K562 (cell line): Measurements from ENCODE around the gene ANP32B. TPM values are rescaled to one million over a fixed set of nuclear protein-coding genes. Genes with fewer than 3 reads are reported as not detected.
A peak's percentile ranks its signal among the peaks of the same experiment; 100 is the strongest.

ENCODE experiments used
- ATAC-seq: fragments of 200-7000 bp; cut with Tn5 transposase; 3 replicates; pipeline ENCODE4 v1.9.1; 2020; ENCODE audit warnings: moderate library complexity
- BruUV-seq: library from RNA; stranded (reverse); fragments of 400-500 nt; replicated peaks from 2 replicates; lab custom pipeline; 2021; lab: Mats Ljungman, UMichigan
- CTCF ChIA-PET: fragments of 300-600 bp; formaldehyde crosslinking; extraction: SDS; loops from one replicate; lab custom pipeline; 2021; ENCODE audit warnings: low intra/inter-chr PET ratio; lab: Yijun Ruan, JAX
- POLR2A ChIA-PET: fragments of 300-600, 350-650 bp; sonication (Branson Sonifier 250); formaldehyde crosslinking; extraction: SDS; loops from one replicate; lab custom pipeline; 2021; ENCODE audit warnings: antibody characterized with exemption, inconsistent platforms; lab: Yijun Ruan, JAX
- DNase-seq, 4 experiments: peaks; one replicate each; pipeline versions ENCODE4 v3.0.0 to v3.0.0-alpha.2; 2011 to 2018; ENCODE audit warnings: low spot score in 3 of 4, mixed read lengths in 3 of 4; ENCODE audit errors: extremely low read depth in 1 of 4
- FAIRE-seq: peaks from 2 replicates; lab custom pipeline; 2011; peaks lifted over from hg19 to GRCh38; lab: Jason Lieb, UNC
- H2AFZ ChIP-seq: 2 replicates; pipeline ENCODE4 v1.6.0; 2011; ENCODE audit warnings: low read depth, low read length, control low read depth, inconsistent platforms
- H3K27ac ChIP-seq: fragments of 200-600 bp; 3 replicates; pipeline ENCODE4 v1.8.0; 2011; ENCODE audit warnings: low read depth, mild to moderate bottlenecking, control low read depth, inconsistent platforms, low read length, moderate library complexity, mixed read lengths; ENCODE audit errors: extremely low read depth
- H3K27me3 ChIP-seq, 2 experiments: fragments of 300-600 bp in 1 of 2; 2 replicates in 1 of 2; 3 replicates in 1 of 2; pipeline versions ENCODE4 v1.6.0 to v1.8.0; 2011; ENCODE audit warnings: inconsistent platforms in 2 of 2, low read length in 2 of 2, mild to moderate bottlenecking in 1 of 2, mixed read lengths in 1 of 2, moderate library complexity in 1 of 2; ENCODE audit not compliant: control insufficient read depth in 2 of 2, insufficient read depth in 2 of 2
- H3K36me3 ChIP-seq: fragments of 300-600 bp; 3 replicates; pipeline ENCODE4 v1.8.0; 2011; ENCODE audit warnings: mild to moderate bottlenecking, low read length, inconsistent platforms; ENCODE audit not compliant: control insufficient read depth, insufficient read depth
- H3K4me1 ChIP-seq, 2 experiments: fragments of 200-600 bp in 1 of 2; replicated peaks in 1 of 2; 2 replicates in 1 of 2; 3 replicates in 1 of 2; pipeline versions ENCODE4 v1.5.1 to v1.8.0; 2011; ENCODE audit warnings: inconsistent platforms in 2 of 2, low read length in 2 of 2, mild to moderate bottlenecking in 1 of 2, mixed read lengths in 1 of 2, moderate library complexity in 1 of 2; ENCODE audit not compliant: control insufficient read depth in 2 of 2, insufficient read depth in 2 of 2
- H3K4me2 ChIP-seq: 2 replicates; pipeline ENCODE4 v1.6.1; 2011; ENCODE audit warnings: low read length, control low read depth, inconsistent platforms, mixed read lengths; ENCODE audit not compliant: insufficient read depth
- H3K4me3 ChIP-seq: fragments of 200-600 bp; sonication (generic), shearing (Covaris generic); 2 replicates; pipeline ENCODE4 v1.5.1; 2016; ENCODE audit warnings: control low read depth, inconsistent platforms
- H3K79me2 ChIP-seq: fragments of 200-600 bp; 3 replicates; pipeline ENCODE4 v1.8.0; 2011; ENCODE audit warnings: low read length, inconsistent platforms; ENCODE audit not compliant: control insufficient read depth, insufficient read depth
- H3K9ac ChIP-seq, 2 experiments: 2 replicates each; pipeline versions ENCODE4 v1.6.0 to v1.6.1; 2011; ENCODE audit warnings: low read depth in 2 of 2, low read length in 2 of 2, control low read depth in 1 of 2, inconsistent platforms in 1 of 2, mild to moderate bottlenecking in 1 of 2, mixed read lengths in 1 of 2; ENCODE audit not compliant: insufficient read depth in 1 of 2
- H3K9me1 ChIP-seq: one replicate; pipeline ENCODE4 v1.6.0; 2011; ENCODE audit warnings: inconsistent platforms, mild to moderate bottlenecking, low read length, moderate library complexity; ENCODE audit not compliant: control insufficient read depth, insufficient read depth
- H3K9me3 ChIP-seq: replicated peaks from 2 replicates; pipeline ENCODE4 v1.5.1; 2011; ENCODE audit warnings: low read depth, low read length, inconsistent platforms; ENCODE audit not compliant: control insufficient read depth, insufficient read depth
- H4K20me1 ChIP-seq: replicated peaks from 2 replicates; pipeline ENCODE4 v1.6.1; 2011; ENCODE audit warnings: low read length, inconsistent platforms, mixed read lengths; ENCODE audit not compliant: control insufficient read depth, insufficient read depth
- DACH1 ChIP-seq: fragments of 450-650 bp; IDR thresholded peaks from 2 replicates; pipeline ENCODE4 v1.6.1; 2018; ENCODE audit not compliant: partially characterized antibody
- HDAC3 ChIP-seq: fragments of 450-650 bp; IDR thresholded peaks from 2 replicates; pipeline ENCODE4 v1.6.1; 2018; ENCODE audit warnings: borderline replicate concordance, mild to moderate bottlenecking, moderate library complexity; ENCODE audit not compliant: partially characterized antibody
- JUND ChIP-seq, 2 experiments: IDR thresholded peaks; 2 replicates in 1 of 2; 3 replicates in 1 of 2; pipeline ENCODE4 v1.6.1; 2011; ENCODE audit warnings: borderline replicate concordance in 2 of 2, low read depth in 2 of 2, low read length in 2 of 2, improper control_type of control experiment in 1 of 2, missing biosample characterization in 1 of 2, missing genetic modification characterization in 1 of 2, missing genetic modification reagents in 1 of 2
- NR4A1 ChIP-seq, 2 experiments: fragments of 250-450 bp in 1 of 2; fragments of 450-650 bp in 1 of 2; sonication (Bioruptor Pico) in 1 of 2; IDR thresholded peaks; 2 replicates each; pipeline versions ENCODE4 v1.4.0 to v1.6.1; 2016 to 2020; ENCODE audit warnings: mild to moderate bottlenecking in 2 of 2, missing compliant biosample characterization in 1 of 2, missing genetic modification characterization in 1 of 2, moderate library complexity in 1 of 2
- POLR2H ChIP-seq: IDR thresholded peaks from 2 replicates; pipeline ENCODE4 v1.6.1; 2016; ENCODE audit warnings: missing genetic modification characterization, low read depth, mild to moderate bottlenecking, control low read depth, missing compliant biosample characterization, moderate library complexity
- SMAD4 ChIP-seq: fragments of 250-450 bp; sonication (Bioruptor Pico); conservative IDR thresholded peaks from 2 replicates; pipeline ENCODE4 v1.8.0; 2021; ENCODE audit warnings: inconsistent platforms, mild to moderate bottlenecking, moderate library complexity
- ZFX ChIP-seq: sonication (generic); formaldehyde crosslinking; IDR thresholded peaks from 2 replicates; pipeline ENCODE4 v1.8.0; 2022; ENCODE audit warnings: mild to moderate bottlenecking, missing genetic modification reagents, moderate library complexity
- ZNF134 ChIP-seq: fragments of 250-450 bp; sonication (Bioruptor Pico); conservative IDR thresholded peaks from 2 replicates; pipeline ENCODE4 v1.4.0; 2020
- ZNF445 ChIP-seq: fragments of 250-450 bp; sonication (Bioruptor Pico); IDR thresholded peaks from 2 replicates; pipeline ENCODE4 v1.4.0; 2020; ENCODE audit warnings: low read depth, mild to moderate bottlenecking, moderate library complexity
- ZNF830 ChIP-seq: fragments of 250-450 bp; sonication (Bioruptor Pico); IDR thresholded peaks from 2 replicates; pipeline ENCODE4 v1.5.0; 2021; ENCODE audit warnings: mild to moderate bottlenecking
- WGBS: fragments of 100-300 bp; shearing (Covaris generic); methylation state at CpG from one replicate; pipeline ENCODE4 v1.1.6; 2016; ENCODE audit warnings: low coverage, mixed read lengths; ENCODE audit not compliant: insufficient coverage; ENCODE audit errors: missing lambda C conversion rate; 5-methylcytosine and 5-hydroxymethylcytosine counted together
- in situ Hi-C: fragments of 300-500 bp; cut with MboI; formaldehyde crosslinking; loops from 4 replicates; pipeline ENCODE4 v1.15.0; 2018; ENCODE audit warnings: inconsistent platforms, mixed read lengths
- intact Hi-C: fragments of 100-400 bp; cut with micrococcal nuclease; formaldehyde crosslinking; loops from 2 replicates; pipeline ENCODE4 v1.14.2; 2022
- polyA plus RNA-seq, 8 experiments: library from polyadenylated mRNA; depleted of rRNA in 4 of 8; stranded (reverse) in 5 of 8; unstranded in 3 of 8; fragments of >200 nt; fragmentation: Nextera tagmentation in 2 of 8; fragmentation: Illumina TruSeq in 1 of 8; extraction: Ambion mirVana in 2 of 8; extraction: Trizol in 1 of 8; gene quantifications; 2 replicates each; pipeline versions ENCODE4 v1.2.1 to v1.2.3, GENCODE V29; 2011 to 2014; ENCODE audit warnings: inconsistent platforms in 1 of 8, missing spikeins in 1 of 8
- total RNA-seq, 7 experiments: library from RNA; depleted of rRNA in 6 of 7; stranded (reverse); fragments of >200 nt in 6 of 7; fragmentation: Illumina TruSeq in 2 of 7; extraction: Trizol in 2 of 7; gene quantifications; 2 replicates each; pipeline versions ENCODE4 v1.2.1 to v1.2.3, GENCODE V29; 2011 to 2021; ENCODE audit warnings: low replicate concordance in 1 of 7
- TF ChIP-seq, protein P1 (sequence below): sonication (generic); IDR thresholded peaks from 2 replicates; pipeline ENCODE4 v1.6.1; 2016

Gene ANP32B
- total and polyA plus RNA-seq, 9 of the 15 experiments (the other 6 are each of a cell fraction or from before 2014, with no cell fraction given), result 68.9 to 815 (median 141) TPM

DNA sequence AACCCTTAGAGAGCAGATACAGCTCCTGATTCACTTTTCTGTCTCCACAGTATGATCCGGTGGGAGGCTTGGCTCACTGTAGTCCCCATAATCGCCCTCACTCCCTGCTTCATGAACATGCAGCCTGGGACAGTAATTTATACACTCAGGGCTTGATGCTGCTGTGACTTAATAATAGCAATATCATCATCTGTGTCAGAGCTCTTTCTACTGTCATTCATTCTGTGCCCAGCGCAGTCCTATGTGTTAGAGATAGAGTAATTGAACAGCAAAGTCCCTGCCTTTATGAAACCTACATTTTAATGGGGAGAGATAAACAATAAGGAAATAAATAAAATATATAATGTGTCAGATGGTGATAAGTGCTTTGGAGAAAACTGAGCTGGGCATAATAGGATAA, 42.4 kb upstream of the ANP32B start:
- no TSS peak for BruUV-seq
- H3K4me1 ChIP-seq, result peaks cover 34 to 68% of the 10 kb centered on the region in 2 experiments; a peak in 4 of 5 replicates

DNA sequence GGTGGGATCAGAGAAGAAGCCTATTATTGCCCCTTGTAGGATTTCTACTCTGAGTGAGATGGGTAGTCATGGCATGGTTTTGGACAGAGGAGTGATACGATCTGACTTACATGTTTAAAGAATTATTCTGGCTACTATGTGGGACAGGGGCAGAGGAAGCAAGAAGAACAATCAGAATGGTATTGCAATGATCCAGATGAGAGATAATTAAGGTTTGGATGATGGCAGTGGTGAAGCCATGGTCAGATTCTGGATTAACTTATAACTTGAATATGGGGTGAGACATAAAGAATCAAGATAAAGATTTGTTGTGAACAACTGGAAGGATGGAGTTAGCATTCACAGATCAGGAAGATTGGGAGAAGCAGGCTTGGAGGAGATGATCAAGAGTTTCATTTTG, 41.8 kb upstream of the ANP32B start:
- 33% methylated on average over 1 of the region's 1 CpG for WGBS
- TF ChIP-seq ZNF830 (CRISPR knock-in tag) (no peak), JUND (IDR thresholded peaks at IDR 0.05; ENCODE audit: borderline replicate concordance, low read depth, low read length) (no peak), JUND (tag; IDR thresholded peaks at IDR 0.05; ENCODE audit: borderline replicate concordance, low read depth, low read length) (0 out of 3 replicates have a peak, but pooled peaks have one; percentile 23), DACH1 (no peak), ZNF445 (CRISPR knock-in tag) (no peak), SMAD4 (CRISPR knock-in tag) (peak; percentile 52), POLR2H (tag) (no peak), HDAC3 (no peak), NR4A1 (CRISPR knock-in tag; IDR thresholded peaks at IDR 0.05) (no peak), NR4A1 (tag; IDR thresholded peaks at IDR 0.05) (peak; percentile 53; the same call in 1 of the 2 replicates)

More for the DNA sequence above, 42.4 kb upstream of the ANP32B start:
- ChIA-PET CTCF (no interaction called here), POLR2A (interaction anchor here (0.5 to 4.6 kb wide), 5 partner anchors 11 to 142 kb away, joined by 3 to 33 read pairs (median 3); partner anchors contain the start of genes ANP32B and TRMO)
- no peaks in the 10 kb centered on the region for H3K27me3 ChIP-seq
- in situ Hi-C loops, result no loop called here
- no peaks in the 10 kb centered on the region for H3K9me1 ChIP-seq
- H3K4me2 ChIP-seq, result peak overlapping the region; percentile 59
- ATAC-seq (peak; percentile 7), FAIRE-seq (no peak), DNase-seq (peak in 2 of 4 experiments; percentile 19 to 60)
- intact Hi-C loops, result loop anchor here (2.0 to 5.0 kb wide), 2 partner anchors 14 to 242 kb away; no protein-coding TSS in a partner anchor
- H3K36me3 ChIP-seq, result peaks cover 8% of the 10 kb centered on the region
- peak overlapping the region; percentile 54; the same call in 1 of the 2 replicates for H2AFZ ChIP-seq
- H3K27ac ChIP-seq, result peak overlapping the region; percentile 79
- H3K79me2 ChIP-seq, result peaks cover 65% of the 10 kb centered on the region
- no peak overlapping the region for H3K4me3 ChIP-seq
- H4K20me1 ChIP-seq, result no peaks in the 10 kb centered on the region
- H3K9ac ChIP-seq, result peak overlapping the region; percentile 18 to 84; a peak in 2 of 4 replicates
- no peaks in the 10 kb centered on the region for H3K9me3 ChIP-seq
- TF ChIP-seq ZNF134 (CRISPR knock-in tag), result no peak
- TF ChIP-seq, protein P1, sequence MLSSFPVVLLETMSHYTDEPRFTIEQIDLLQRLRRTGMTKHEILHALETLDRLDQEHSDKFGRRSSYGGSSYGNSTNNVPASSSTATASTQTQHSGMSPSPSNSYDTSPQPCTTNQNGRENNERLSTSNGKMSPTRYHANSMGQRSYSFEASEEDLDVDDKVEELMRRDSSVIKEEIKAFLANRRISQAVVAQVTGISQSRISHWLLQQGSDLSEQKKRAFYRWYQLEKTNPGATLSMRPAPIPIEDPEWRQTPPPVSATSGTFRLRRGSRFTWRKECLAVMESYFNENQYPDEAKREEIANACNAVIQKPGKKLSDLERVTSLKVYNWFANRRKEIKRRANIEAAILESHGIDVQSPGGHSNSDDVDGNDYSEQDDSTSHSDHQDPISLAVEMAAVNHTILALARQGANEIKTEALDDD, result peak; percentile 9
- TF ChIP-seq ZFX (CRISPR knock-in tag), result 0 out of 2 replicates have a peak, but pooled peaks have one; percentile 0
- 6% methylated on average over 3 of the region's 3 CpGs for WGBS

More for the DNA sequence above, 41.8 kb upstream of the ANP32B start:
- H3K9me3 ChIP-seq, result no peaks in the 10 kb centered on the region
- DNase-seq (no peak), FAIRE-seq (no peak), ATAC-seq (no peak)
- H3K27ac ChIP-seq, result peak overlapping the region; percentile 79
- no peaks in the 10 kb centered on the region for H4K20me1 ChIP-seq
- in situ Hi-C loops, result no loop called here
- peak overlapping the region in 1 of 2 experiments; percentile 84; a peak in 2 of 4 replicates for H3K9ac ChIP-seq
- CTCF ChIA-PET, result no interaction called here
- H3K4me1 ChIP-seq, result peaks cover 34 to 68% of the 10 kb centered on the region in 2 experiments; a peak in 4 of 5 replicates
- H3K9me1 ChIP-seq, result no peaks in the 10 kb centered on the region
- peaks cover 2% of the 10 kb centered on the region; the same call in 1 of the 3 replicates for H3K36me3 ChIP-seq
- H2AFZ ChIP-seq, result no peak overlapping the region
- intact Hi-C loops, result loop anchor here (2.0 to 5.0 kb wide), 2 partner anchors 13 to 241 kb away; no protein-coding TSS in a partner anchor
- no TSS peak for BruUV-seq
- H3K79me2 ChIP-seq, result peaks cover 59% of the 10 kb centered on the region
- peak overlapping the region; percentile 59 for H3K4me2 ChIP-seq
- POLR2A ChIA-PET, result interaction anchor here (3.3 to 4.6 kb wide), 2 partner anchors 19 to 39 kb away, joined by 10 to 33 read pairs; partner anchors contain the start of gene TRMO
- no peak overlapping the region for H3K4me3 ChIP-seq
- no peaks in the 10 kb centered on the region for H3K27me3 ChIP-seq
